HT1080 (cell line): ENCODE measurements around the gene FGD5. TPM values are rescaled to one million over a fixed set of nuclear protein-coding genes. Genes with fewer than 3 reads are reported as not detected.

Experiments used
- DNase-seq: peaks from one replicate; pipeline ENCODE4 v3.0.0-alpha.2; 2015; ENCODE audit warnings: low read depth
- total RNA-seq: library from RNA; depleted of rRNA; stranded (reverse); fragments of >200 nt; shearing (Covaris generic); gene quantifications from 2 replicates; pipeline ENCODE4 v1.2.3, GENCODE V29; 2014

Gene FGD5
- total RNA-seq, 1 experiment from 2014 or later = not detected

GRCh38 chr3:14789221-14789620 is 29.5 kb upstream of the FGD5 start:
- DNase-seq = no peak

DNA sequence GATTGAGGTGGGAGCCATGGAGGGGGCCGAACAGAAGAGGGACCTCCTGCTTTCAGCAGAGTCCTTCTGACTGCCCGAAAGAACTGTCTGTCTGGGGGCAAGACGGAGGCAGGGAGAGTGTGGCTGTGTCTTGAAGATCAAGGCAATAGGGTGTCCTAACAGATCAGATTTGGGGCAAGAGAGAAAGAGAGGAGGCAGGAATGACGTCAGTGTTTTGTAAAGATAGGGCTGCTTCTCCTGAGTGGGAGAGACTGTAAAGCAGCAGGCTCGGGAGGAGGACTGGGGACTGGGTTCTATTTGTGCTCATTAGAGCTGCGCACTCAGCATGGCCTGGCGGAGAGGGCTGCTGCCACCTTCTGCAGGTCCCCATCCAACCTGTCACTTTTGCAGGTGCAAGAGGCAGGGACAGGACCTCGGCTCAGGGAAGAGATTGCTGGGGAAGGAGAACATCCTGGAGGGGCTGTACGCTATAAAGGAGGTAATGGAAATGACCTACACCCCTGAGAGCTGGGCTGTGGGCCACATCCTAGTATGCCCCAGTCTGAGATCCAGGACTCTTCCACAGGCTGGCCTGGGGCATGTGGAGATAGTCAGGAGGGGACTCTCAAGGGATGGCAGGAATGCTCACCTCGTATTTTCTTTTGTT is 29.0 kb upstream of the FGD5 start:
- DNase-seq = no peak

GRCh38 chr3:14791343-14791945 is 27.3 kb upstream of the FGD5 start:
- peak; percentile 31 for DNase-seq

DNA sequence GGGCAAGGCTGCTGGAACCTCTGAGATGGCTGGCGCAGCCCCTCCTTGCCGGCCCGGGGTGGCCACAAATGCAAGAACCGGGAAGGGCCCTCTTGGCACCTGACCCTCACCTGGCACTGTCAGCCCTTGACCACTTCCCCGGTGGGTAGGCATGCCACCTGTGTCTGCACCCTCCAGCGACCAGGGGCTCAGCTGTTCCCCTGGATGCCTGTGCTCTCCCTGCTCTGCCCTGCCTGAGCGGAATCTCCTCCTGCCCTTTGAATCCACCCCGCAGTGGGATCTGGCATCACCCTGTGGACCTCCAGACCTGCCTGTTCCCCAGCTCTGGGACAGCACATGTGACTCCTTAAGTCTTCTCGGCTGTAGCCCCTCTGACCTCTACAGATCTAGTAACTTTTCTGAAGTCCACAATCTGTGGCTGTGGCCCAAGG is 26.1 kb upstream of the FGD5 start:
- no peak for DNase-seq

DNA sequence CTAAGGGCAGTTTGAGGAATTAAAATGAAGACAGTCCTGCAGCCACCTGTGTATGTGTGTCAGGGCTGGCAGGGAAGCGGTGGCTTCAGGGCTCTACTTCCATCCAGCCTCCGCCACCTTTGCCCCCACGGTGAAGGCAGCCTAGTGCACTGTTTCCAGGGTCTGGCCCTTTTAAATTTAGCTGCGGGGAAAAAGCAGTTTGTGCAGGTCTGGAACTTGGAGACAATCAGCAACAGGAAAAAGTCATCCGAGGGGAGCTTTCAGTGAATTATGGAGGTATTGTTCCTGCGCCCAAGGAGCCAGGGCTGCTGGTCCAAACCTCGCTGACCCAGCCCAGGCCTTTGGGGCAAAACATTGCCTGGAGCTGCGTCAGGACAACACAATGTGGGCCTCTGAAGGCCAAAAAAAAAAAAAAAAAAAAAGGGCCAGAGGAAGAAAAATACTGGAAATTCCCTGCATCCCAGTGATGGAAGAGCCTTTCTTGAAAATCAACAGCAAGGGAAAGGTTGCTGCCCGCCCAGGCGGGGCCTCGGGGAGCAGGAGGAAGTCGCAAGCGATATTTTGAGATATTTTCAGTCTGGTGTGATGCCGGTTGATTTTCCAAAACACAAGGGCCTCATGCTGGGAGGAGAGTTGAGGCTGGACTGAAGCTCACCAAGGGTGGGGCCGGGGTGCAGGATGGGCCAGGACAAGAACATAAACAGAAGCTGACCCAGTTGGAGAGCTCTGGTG is 25.5 kb upstream of the FGD5 start:
- DNase-seq = no peak

DNA sequence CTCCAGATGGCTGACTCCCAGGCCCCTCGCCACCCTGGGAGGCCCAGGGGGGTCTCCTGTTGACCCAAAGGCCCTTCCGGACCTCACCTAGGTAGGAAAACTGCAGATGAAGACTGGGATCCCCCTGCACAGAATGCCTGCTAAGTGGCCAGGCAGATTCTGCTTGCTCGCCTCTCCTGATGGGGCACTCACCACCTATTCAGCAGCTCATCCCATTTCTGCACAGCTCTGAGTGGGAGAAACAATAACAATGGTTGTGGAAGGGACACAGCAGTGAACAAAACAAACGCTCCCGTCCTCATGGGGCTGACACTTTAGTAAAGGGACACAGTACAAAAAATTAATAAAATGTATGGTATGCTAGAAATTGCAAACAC is 24.9 kb upstream of the FGD5 start:
- DNase-seq = no peak

GRCh38 chr3:14794435-14794834 is 24.3 kb upstream of the FGD5 start:
- no peak for DNase-seq

GRCh38 chr3:14795996-14796395 is 22.8 kb upstream of the FGD5 start:
- no peak for DNase-seq

GRCh38 chr3:14796403-14797077 is 22.2 kb upstream of the FGD5 start:
- DNase-seq = no peak

GRCh38 chr3:14797731-14798130 is 21.0 kb upstream of the FGD5 start:
- no peak for DNase-seq

DNA sequence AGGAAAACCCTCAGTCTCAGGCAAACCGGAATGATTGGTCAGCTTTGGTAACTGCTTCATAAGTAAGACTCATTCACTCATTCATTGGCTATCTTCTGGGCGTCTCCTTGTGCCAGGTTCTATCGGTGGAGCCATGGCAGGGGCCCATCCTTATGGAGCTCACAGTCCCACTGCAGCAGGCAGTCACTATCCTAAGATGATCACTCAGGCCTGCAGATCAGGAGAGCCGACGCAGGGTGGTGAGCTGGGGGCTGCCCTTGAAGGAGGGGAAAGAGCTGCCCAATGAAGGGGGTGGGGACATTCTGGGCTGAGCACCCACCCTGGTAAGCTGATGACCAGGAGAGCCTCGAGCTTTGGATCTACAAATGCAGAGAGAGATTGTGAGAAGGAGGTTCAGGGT is 20.5 kb upstream of the FGD5 start:
- no peak for DNase-seq

GRCh38 chr3:14799146-14799545 is 19.6 kb upstream of the FGD5 start:
- DNase-seq = no peak

DNA sequence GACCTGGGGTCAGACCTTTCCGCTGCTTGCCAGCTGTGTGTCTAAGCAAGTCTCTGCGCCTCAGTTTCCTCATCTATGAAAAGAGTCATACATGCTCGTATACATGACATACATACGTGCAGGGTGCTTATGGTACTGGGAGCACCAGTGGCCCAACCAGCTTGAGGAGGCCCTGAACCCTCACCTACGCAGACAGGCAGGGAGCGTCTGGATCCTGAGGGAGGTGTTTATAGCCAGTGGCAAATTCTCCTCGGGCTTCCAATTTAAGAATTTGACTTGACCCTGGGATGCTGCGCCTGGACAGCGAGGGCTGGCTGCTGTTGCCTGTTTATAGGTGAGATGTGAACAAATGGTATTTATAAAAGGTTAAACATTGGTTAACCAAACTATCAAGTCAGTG is 17.7 kb upstream of the FGD5 start:
- DNase-seq = no peak

DNA sequence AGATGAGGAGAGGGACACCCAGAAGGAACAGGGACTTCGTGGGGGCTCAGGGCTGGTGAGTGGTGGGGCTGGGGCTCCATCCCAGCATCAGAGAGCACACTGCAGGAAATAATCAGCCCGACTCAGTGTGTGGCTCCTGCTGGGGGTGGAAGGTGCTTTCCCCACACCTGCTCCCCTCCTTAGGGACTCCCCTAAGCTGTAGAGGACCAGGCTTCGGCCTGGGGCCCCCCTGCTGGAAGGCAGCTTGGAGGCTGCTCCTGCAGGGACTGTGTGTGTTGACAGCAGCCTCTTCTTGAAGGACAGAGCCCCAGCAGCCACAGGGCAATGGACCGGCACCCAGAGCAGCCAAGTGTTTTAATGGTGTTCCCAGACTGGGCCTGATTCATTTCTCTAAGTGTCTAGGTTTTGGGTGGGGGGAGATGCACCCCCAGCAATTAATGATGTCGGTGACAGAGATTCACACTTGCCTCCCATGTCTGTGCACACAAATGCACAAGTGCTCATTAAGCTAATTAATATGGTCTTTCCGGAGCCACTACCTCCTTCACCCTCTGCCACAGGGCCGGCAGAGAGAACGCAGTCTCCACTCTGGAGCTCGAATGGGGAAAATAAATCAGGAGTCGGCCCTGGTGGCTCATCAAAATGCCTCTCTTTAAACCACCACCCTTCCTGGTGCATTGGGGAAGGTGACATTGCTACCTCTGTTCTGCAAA is 16.9 kb upstream of the FGD5 start:
- DNase-seq = no peak

DNA sequence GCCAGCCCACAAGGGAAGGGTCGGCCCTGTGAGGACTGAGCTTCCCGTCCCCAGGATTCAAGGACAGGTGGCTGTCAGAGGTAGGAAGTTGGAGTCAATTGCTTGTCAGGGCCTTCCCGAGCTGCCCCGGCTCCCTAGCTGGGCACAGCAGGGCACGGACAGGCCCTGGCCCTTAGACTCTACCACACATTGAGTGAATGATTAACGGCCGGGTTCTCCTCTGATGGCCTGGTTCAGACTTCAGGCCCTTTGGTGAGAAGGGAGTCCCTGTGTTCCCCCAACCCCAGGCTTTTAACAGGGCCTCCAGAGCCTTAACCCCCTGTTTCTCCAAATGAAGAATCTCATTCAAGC is 16.4 kb upstream of the FGD5 start:
- DNase-seq = no peak

- DNase-seq = peak; percentile 31
These were observed 15.4 kb upstream of the FGD5 start for GRCh38 chr3:14803101-14803980.

- DNase-seq = no peak
These were observed 14.6 kb upstream of the FGD5 start for GRCh38 chr3:14803981-14804834.

GRCh38 chr3:14804835-14805780 is 13.7 kb upstream of the FGD5 start:
- no peak for DNase-seq
